Amniotic stem cell (primary cell): Measurements from ENCODE around the gene KLHL28.

Experiments
- DNase-seq: peaks from one replicate; lab custom pipeline; 2025; lab: John Stamatoyannopoulos, UW

Gene KLHL28

GRCh38 chr14:44960146-44960545 is 1.6 kb downstream of the KLHL28 start:
- no peak for DNase-seq

GRCh38 chr14:44959538-44959937 is 2.2 kb downstream of the KLHL28 start:
- no peak for DNase-seq

- no peak for DNase-seq
Measured at GRCh38 chr14:44956866-44957265, 4.9 kb downstream of the KLHL28 start.

- DNase-seq, result no peak
Measured at GRCh38 chr14:44955528-44955927, 6.2 kb downstream of the KLHL28 start.

GRCh38 chr14:44954750-44955149 is 7.0 kb downstream of the KLHL28 start:
- no peak for DNase-seq

- no peak for DNase-seq
Measured at GRCh38 chr14:44952391-44953110, 9.2 kb downstream of the KLHL28 start.

- DNase-seq, result no peak
Measured at GRCh38 chr14:44951051-44951450, 10.7 kb downstream of the KLHL28 start.

GRCh38 chr14:44945264-44945663 is 16.5 kb downstream of the KLHL28 start:
- peak; percentile 83 for DNase-seq

GRCh38 chr14:44944107-44944506 is 17.6 kb downstream of the KLHL28 start:
- DNase-seq, result no peak

GRCh38 chr14:44942436-44942835 is 19.3 kb downstream of the KLHL28 start:
- DNase-seq, result no peak

- DNase-seq, result no peak
Measured at GRCh38 chr14:44941591-44941990, 20.2 kb downstream of the KLHL28 start.

GRCh38 chr14:44940944-44941343 is 20.8 kb downstream of the KLHL28 start:
- DNase-seq, result no peak

GRCh38 chr14:44940211-44940610 is 21.5 kb downstream of the KLHL28 start:
- no peak for DNase-seq

GRCh38 chr14:44937547-44937946 is 24.2 kb downstream of the KLHL28 start:
- no peak for DNase-seq

- no peak for DNase-seq
Measured at GRCh38 chr14:44935155-44935554, 26.6 kb downstream of the KLHL28 start.

- no peak for DNase-seq
Measured at GRCh38 chr14:44928793-44929192, 33.0 kb downstream of the KLHL28 start.

- DNase-seq, result no peak
Measured at GRCh38 chr14:44914849-44915248, 46.9 kb downstream of the KLHL28 start.

- no peak for DNase-seq
Measured at GRCh38 chr14:44912041-44912869, 49.5 kb downstream of the KLHL28 start.

GRCh38 chr14:44910821-44911220 is 50.9 kb downstream of the KLHL28 start:
- DNase-seq, result no peak

GRCh38 chr14:44901696-44902095 is 60.1 kb downstream of the KLHL28 start:
- no peak for DNase-seq

GRCh38 chr14:44898551-44898950 is 63.2 kb downstream of the KLHL28 start:
- peak; percentile 1 for DNase-seq

- DNase-seq, result no peak
Measured at GRCh38 chr14:44897845-44898151, 63.9 kb downstream of the KLHL28 start.

GRCh38 chr14:44897041-44897844 is 64.5 kb downstream of the KLHL28 start:
- DNase-seq, result peak; percentile 94
